ENCODE results near the gene HAP1. TPM values are rescaled to one million over a fixed set of nuclear protein-coding genes. Genes with fewer than 3 reads are reported as not detected.
"Not testable (repeated sequence)": the region's sequence is repeated elsewhere in the genome, so short reads cannot be mapped to it uniquely, and the experiment has no call there.

HAP1 gene
- total RNA-seq, 1 experiment from 2014 or later = not detected

DNA sequence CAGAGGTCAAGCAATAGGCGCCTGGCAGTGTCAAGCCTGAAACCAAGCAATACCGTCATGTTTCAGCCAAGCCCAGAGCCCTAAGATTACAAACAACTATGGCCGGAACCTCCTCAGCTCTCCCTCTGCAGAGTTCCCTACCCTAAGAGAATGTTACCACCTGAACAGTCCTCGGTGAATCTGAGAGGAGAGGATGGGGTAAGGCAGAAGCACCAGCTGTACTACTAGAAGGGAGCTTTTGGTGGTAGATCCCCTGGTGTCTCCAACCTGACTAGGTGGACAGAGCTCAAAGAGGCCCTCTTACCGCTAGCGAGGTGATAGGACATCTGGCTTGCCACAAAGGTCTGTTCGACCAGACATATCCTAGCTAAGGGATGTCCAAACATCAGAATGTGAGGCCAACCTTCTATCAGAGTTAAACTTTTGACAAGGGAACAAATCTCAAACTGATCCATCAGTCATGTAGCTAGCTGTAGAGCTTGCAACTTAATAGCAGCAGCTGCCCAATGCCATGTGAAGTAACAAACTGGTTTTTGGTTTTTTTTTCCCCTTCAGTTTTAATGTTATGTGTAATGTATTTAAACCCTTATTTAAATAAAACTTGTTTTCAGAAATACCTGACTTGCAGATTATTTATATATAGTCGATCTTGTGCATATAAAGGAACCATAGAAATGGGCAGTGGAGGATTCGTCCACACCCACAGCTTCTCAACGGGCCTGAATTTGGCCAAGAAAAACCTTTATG lies 43.2 kb downstream of the HAP1 start:
- DNase-seq (ENCODE audit: low read depth) = no peak

DNA sequence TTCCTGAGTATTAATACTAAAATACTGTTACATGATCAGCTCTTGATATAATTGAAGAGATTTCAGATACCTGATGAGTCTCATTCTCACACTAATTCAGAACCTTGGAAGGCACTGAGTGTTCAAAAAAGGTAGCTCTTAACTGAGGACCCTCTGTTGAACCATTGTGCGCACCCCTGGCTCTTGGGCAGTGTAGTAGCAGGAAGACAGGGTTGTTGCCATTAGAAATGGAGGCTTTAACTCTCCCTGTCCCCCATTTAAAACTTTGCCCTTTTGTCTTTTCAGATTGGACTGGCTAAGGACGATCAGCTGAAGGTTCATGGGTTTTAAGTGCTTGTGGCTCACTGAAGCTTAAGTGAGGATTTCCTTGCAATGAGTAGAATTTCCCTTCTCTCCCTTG lies 43.9 kb downstream of the HAP1 start:
- DNase-seq (ENCODE audit: low read depth) = no peak

- peak; percentile 70 for DNase-seq (ENCODE audit: low read depth)
These were observed 44.7 kb downstream of the HAP1 start for GRCh38 chr17:41689497-41690299.

DNA sequence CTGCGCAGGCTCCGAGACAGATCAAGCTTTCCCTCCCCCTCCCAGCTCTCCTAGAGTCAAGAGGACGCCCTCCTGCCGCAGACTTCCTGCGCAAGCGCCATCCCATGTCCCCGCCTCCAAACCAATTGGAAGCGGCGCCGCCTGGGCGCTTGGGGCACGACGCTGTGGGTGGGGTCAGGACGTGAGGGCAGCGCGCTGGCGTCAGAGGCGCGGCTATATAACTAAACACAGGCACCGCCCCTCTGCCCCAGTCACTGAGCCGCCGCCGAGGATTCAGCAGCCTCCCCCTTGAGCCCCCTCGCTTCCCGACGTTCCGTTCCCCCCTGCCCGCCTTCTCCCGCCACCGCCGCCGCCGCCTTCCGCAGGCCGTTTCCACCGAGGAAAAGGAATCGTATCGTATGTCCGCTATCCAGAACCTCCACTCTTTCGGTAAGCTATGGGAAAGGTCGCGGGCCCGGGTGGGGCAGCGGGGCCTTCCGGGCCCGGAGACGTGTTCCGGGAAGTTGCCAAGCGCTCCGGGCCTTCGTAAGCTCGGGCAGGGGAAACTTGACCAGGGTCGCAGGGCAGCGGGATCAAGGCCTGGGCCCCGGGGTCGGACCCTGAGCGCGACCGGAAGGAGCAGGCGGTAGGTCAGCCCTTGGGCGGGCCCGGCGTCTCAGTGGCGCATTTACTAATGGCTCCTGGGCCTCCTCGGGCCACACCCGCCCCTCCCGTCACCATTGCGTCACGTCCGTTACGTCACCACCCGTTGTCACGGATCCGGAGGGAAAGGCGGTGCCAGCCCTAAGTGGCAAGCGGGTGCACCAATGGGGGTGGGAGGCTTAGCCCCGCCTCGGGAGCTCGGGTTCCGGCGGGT lies 45.6 kb downstream of the HAP1 start, which contains the start of gene EIF1:
TSS of gene EIF1 (plus strand) at position 245 of the 856 bp plus-strand sequence. CDS start at position 399, 154 bp downstream.
- DNase-seq (ENCODE audit: low read depth) = peak; percentile 99

- DNase-seq (ENCODE audit: low read depth) = peak; percentile 66
These were observed 46.4 kb downstream of the HAP1 start for GRCh38 chr17:41687828-41688640.

GRCh38 chr17:41686281-41686680 lies 48.2 kb downstream of the HAP1 start:
- no peak for DNase-seq (ENCODE audit: low read depth)

DNA sequence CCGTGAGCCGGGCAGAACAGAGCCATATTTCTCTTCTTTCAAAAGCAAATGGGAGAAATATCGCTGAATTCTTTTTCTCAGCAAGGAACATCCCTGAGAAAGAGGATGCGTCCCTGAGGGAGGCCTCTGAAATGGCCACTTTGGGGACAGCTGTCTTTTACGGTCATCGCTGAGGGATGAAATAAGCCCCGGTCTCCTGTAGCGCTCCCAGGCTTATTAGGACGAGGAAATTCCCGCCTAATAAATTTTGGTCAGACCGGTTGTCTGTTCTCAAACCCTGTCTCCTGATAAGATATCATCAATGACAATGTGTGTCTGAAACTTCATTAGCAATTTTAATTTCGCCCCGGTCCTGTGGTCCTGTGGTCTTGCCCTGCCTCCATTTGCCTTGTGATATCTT lies 48.7 kb downstream of the HAP1 start:
- not testable (repeated sequence) for DNase-seq (ENCODE audit: low read depth)

DNA sequence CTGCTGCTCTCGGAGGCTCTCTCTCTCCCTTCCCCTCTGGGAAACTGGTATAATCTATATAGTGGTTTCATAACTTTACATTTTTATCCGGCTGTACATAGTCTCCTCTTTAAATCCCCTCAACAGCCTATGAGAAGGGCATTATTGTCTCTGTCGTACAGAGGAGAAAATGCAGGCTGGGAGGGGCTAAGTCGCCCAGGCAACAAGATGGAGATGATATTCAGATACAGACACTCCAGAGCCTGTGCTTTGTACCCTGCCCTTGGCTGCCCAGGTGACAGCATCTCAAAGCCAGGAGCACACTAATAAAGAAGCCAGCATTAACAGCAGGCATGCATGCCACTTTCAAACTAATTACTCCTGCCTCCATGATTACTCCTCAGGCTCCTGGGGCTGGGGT lies 50.4 kb downstream of the HAP1 start:
- DNase-seq (ENCODE audit: low read depth) = no peak

DNA sequence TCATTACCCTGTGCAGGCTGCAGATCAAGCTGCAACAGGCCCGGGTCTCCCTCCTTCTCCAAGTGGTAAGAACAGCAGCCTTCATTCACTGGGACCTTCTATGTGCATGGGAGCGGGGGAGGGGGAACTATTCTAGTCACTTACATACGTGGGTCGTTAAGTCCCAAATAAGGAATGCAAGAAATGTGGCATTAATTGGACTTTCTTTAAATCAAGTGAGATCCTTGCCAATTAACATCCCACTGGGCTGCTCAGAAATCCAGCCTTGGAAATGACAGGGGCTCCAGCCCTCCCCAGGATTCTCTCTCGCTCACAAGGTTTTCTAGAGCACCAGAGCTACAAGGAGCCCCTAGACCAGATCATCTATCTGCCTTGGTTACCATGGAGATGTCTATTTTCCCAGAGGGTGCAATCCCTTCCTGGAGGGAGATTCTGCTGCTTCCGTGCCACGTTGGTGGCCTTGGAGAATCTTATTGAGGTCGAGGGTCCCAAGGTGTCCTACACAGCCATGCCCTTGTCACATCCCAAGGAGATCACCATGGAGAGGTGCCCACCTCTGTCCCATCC lies 50.9 kb downstream of the HAP1 start:
- no peak for DNase-seq (ENCODE audit: low read depth)

DNA sequence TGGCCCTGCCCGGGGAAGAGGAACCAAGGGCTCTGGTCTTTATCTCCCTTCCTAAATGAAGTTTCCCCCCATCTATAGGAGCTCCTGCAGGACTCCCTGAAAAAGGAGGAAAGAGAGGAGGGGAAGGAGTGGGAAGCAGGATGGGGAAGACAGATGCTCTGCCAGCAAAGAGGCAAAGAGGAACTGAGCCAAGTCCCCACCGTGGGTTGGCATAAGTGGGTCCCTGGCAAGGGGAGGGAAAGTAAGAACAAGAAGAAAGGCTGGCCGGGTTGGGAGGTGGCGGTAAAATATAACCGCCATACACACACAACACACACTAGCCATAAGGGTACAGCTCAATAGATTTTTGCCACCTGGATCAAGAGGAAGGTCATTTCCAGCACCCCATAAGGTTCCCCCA lies 51.8 kb downstream of the HAP1 start:
- no peak for DNase-seq (ENCODE audit: low read depth)

DNA sequence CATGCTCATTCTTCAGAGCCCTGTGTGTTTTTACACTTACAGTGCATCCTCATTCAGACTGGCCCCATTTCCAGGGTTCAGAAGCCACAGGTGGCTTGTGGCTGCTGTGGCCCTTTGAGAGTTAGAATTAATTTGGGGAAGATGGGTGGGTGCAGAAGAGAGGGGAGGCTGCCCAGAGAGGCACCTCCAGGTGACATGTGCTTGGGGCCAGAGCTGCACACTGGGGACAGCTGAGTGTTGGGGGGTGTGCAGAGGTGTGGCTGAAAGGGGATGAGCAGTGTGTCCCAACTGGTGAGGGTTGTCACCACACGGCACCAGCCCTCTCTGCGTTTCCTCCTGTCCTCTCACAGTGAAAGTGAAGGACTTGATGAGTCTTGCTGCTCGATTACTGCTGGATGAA lies 52.7 kb downstream of the HAP1 start:
- DNase-seq (ENCODE audit: low read depth) = no peak

GRCh38 chr17:41680426-41681040 lies 53.9 kb downstream of the HAP1 start:
- DNase-seq (ENCODE audit: low read depth) = no peak

DNA sequence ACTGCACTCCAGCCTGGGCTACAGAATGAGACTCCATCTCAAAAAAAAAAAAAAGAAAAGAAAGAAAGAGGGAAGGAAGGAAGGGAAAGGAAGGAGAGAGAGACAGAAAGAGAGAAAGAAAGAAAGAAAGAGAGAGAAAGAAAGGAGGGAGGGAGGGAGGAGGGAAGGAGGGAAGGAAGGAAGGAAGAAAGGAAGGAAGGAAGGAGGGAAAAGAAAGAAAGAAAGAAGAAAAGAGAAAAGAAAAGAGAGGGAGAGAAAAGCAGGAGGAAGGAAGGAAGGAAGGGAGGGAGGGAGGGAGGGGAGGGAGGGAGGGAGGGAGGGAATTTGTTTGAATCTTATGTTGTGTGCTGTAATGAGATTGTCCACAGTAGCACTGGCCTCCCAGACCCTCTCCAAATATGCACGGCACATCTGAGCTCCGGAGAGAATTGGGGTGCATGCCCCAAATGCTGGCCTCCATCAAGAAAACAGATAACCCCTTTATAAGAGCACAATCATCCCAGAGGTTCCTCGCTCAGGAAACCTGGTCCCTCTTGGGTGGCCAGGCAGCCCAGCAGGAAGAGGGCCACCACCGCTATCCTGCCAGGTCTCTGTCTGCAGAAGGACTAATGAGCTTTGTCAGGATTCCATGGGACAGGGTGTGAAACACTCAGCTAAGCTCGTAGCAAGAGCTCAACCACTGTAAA lies 54.6 kb downstream of the HAP1 start:
- no peak for DNase-seq (ENCODE audit: low read depth)

GRCh38 chr17:41678907-41679739 lies 55.3 kb downstream of the HAP1 start:
- DNase-seq (ENCODE audit: low read depth) = peak; percentile 82

GRCh38 chr17:41678411-41678906 lies 56.0 kb downstream of the HAP1 start:
- peak; percentile 58 for DNase-seq (ENCODE audit: low read depth)

DNA sequence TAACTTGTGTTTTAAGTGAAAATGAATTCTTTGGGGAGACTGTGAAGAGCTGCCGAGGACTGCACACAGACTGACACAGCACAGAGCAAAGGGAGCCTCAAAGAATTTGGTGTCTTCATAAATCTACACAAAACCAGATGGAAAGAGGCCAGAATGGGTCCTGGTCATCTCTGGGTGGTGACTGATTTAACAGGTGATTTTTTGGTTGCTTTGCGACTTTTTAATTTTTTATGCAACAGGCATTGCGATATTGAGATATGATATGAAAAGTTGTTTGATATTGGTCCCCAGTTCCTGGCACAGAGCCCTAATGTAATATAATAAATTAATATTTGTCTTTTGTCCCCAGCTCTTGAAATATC lies 58.4 kb downstream of the HAP1 start:
- DNase-seq (ENCODE audit: low read depth) = no peak

- not testable (repeated sequence) for DNase-seq (ENCODE audit: low read depth)
These were observed 59.0 kb downstream of the HAP1 start for GRCh38 chr17:41675157-41676057.

All from LHCN-M2 (cell line).